Testis (tissue), 3 donors: ENCODE data around the gene PREB. TPM values are rescaled to one million over a fixed set of nuclear protein-coding genes. Genes with fewer than 3 reads are reported as not detected.

ENCODE experiments used
- DNase-seq: peaks from one replicate; pipeline ENCODE4 v3.0.0-alpha.2; 2019
- H3K27ac ChIP-seq, 2 donors: fragments of 200-600 bp; sonication (generic); one replicate each; pipeline ENCODE4 v1.5.1; 2019
- H3K27me3 ChIP-seq: fragments of 200-600 bp; sonication (generic); one replicate; pipeline ENCODE4 v1.5.1; 2019
- H3K36me3 ChIP-seq: fragments of 200-600 bp; sonication (generic); one replicate; pipeline ENCODE4 v1.5.1; 2017; ENCODE audit warnings: low read depth; ENCODE audit errors: missing control alignments
- H3K4me1 ChIP-seq: fragments of 200-600 bp; sonication (generic); one replicate; pipeline ENCODE4 v1.5.1; 2019
- H3K4me3 ChIP-seq, 2 donors: fragments of 200-600 bp; sonication (generic); one replicate each; pipeline ENCODE4 v1.5.1; 2017 to 2019
- H3K9me3 ChIP-seq: fragments of 200-600 bp; sonication (generic); one replicate; pipeline ENCODE4 v1.5.1; 2017
- CTCF ChIP-seq, 3 experiments: fragments of 450-650 bp in 2 of 3; fragments of 200-600 bp in 1 of 3; sonication (generic) in 1 of 3; IDR thresholded peaks; one replicate each; pipeline ENCODE4 v1.5.1; 2016 to 2019; ENCODE audit warnings: antibody characterized with exemption in 3 of 3, mild to moderate bottlenecking in 2 of 3, moderate library complexity in 1 of 3
- POLR2A ChIP-seq: fragments of 450-650 bp; IDR thresholded peaks from one replicate; pipeline ENCODE4 v1.6.1; 2017; ENCODE audit warnings: antibody characterized with exemption, mild to moderate bottlenecking, moderate library complexity
- WGBS, 2 donors: methylation state at CpG; one replicate each; pipeline ENCODE4 v1.1.5; 2018; 5-methylcytosine and 5-hydroxymethylcytosine counted together
- intact Hi-C: fragments of 100-400 bp; cut with DNase I; formaldehyde crosslinking; loops from one replicate; pipeline ENCODE4 v1.15.1; 2023; ENCODE audit warnings: low total_unique reads
- polyA plus RNA-seq: library from polyadenylated mRNA; stranded (reverse); fragments of 350-450 nt; fragmentation: Illumina TruSeq; extraction: RNeasy Lipid Tissue Mini Kit (QIAGEN cat#74804); gene quantifications from one replicate; pipeline ENCODE4 v1.2.3, GENCODE V29; 2014; ENCODE audit warnings: low read depth, low replicate concordance; ENCODE audit not compliant: insufficient read depth
- total RNA-seq, 2 donors: library from RNA; depleted of rRNA; stranded (reverse); fragments of >200 nt; gene quantifications; one replicate each; pipeline ENCODE4 v1.2.3, GENCODE V29; 2016

Gene PREB
- total and polyA plus RNA-seq, 3 donors from 2014 or later: 62.4 to 84.0 (median 82.0) TPM

- intact Hi-C loops: no loop called here
- no peak for DNase-seq
- H3K9me3 ChIP-seq: no peaks in the 10 kb centered on the region
- H3K4me1 ChIP-seq: peaks cover 5% of the 10 kb centered on the region
- TF ChIP-seq POLR2A (no peak), CTCF (IDR thresholded peaks at IDR 0.05) (no peak)
- H3K27ac ChIP-seq: no peak overlapping the region
- no peak overlapping the region for H3K4me3 ChIP-seq
- no peaks in the 10 kb centered on the region for H3K27me3 ChIP-seq
- no peaks in the 10 kb centered on the region for H3K36me3 ChIP-seq
- 73 to 78% methylated on average over 7 of the region's 7 CpGs for WGBS, 2 donors
Observed at GRCh38 chr2:27138111-27138510, 3.7 kb upstream of the PREB start.

DNA sequence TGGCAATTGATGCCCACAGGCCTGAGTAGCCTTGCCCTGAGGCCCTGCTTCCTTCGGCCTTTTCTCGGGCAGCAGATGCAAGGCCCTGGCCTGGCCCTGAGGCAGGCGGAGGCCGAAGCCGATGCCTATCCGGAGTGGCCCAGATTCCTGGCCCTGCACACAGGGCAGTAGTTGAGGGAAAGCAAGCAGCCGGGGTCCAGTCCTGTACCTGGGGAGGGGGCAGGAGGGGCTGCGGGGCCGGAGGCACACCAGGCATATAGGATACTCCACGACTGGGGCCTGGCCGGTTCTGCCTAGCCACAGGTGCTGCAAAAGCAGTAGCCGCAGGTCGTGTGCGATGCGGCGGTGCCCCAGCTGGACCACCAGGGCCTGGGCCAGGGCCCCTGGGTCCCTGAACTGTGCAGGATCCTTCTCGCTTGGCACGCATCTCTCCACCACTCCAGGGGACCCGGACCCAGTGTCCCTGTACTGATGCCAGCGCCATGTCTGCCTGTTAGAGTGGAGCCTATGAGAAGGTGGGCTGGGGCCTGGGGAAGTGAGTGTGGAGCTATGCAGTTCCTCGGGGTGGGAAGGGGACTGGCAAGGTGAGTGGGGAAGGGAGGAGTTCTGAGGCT, 3.0 kb upstream of the PREB start:
- no peaks in the 10 kb centered on the region for H3K36me3 ChIP-seq
- no peak overlapping the region for H3K4me3 ChIP-seq
- peaks cover 11% of the 10 kb centered on the region for H3K4me1 ChIP-seq
- no peak overlapping the region for H3K27ac ChIP-seq
- no peaks in the 10 kb centered on the region for H3K9me3 ChIP-seq
- no peak for DNase-seq
- intact Hi-C loops: no loop called here
- TF ChIP-seq CTCF (IDR thresholded peaks at IDR 0.05) (no peak), POLR2A (no peak)
- 91 to 92% methylated on average over 14 to 21 of the region's 21 CpGs for WGBS, 2 donors
- H3K27me3 ChIP-seq: no peaks in the 10 kb centered on the region

- DNase-seq: no peak
- WGBS, 2 donors: 90% methylated on average over 3 to 7 of the region's 7 CpGs
- Histone ChIP-seq H3K27me3 (no peaks in the 10 kb centered on the region), H3K27ac (no peak overlapping the region), H3K36me3 (no peaks in the 10 kb centered on the region), H3K4me1 (peaks cover 11% of the 10 kb centered on the region), H3K4me3 (no peak overlapping the region), H3K9me3 (no peaks in the 10 kb centered on the region)
- intact Hi-C loops: no loop called here
- TF ChIP-seq CTCF (IDR thresholded peaks at IDR 0.05) (no peak), POLR2A (no peak)
Observed at GRCh38 chr2:27136751-27137150, 2.3 kb upstream of the PREB start.

- TF ChIP-seq CTCF (IDR thresholded peaks at IDR 0.05) (no peak), POLR2A (no peak)
- H3K36me3 ChIP-seq: no peaks in the 10 kb centered on the region
- no peak overlapping the region for H3K4me3 ChIP-seq
- intact Hi-C loops: no loop called here
- no peaks in the 10 kb centered on the region for H3K9me3 ChIP-seq
- no peaks in the 10 kb centered on the region for H3K27me3 ChIP-seq
- H3K27ac ChIP-seq: peak overlapping the region in 1 of 2 donors; percentile 22
- peaks cover 11% of the 10 kb centered on the region for H3K4me1 ChIP-seq
- no peak for DNase-seq
- 83 to 84% methylated on average over 7 to 12 of the region's 12 CpGs for WGBS, 2 donors
Observed at GRCh38 chr2:27135478-27135955, 1.1 kb upstream of the PREB start.
